ENCODE results near the gene CD86.
"Not testable (repeated sequence)": the region's sequence is repeated elsewhere in the genome, so short reads cannot be mapped to it uniquely, and the experiment has no call there.

CD86 gene

DNA sequence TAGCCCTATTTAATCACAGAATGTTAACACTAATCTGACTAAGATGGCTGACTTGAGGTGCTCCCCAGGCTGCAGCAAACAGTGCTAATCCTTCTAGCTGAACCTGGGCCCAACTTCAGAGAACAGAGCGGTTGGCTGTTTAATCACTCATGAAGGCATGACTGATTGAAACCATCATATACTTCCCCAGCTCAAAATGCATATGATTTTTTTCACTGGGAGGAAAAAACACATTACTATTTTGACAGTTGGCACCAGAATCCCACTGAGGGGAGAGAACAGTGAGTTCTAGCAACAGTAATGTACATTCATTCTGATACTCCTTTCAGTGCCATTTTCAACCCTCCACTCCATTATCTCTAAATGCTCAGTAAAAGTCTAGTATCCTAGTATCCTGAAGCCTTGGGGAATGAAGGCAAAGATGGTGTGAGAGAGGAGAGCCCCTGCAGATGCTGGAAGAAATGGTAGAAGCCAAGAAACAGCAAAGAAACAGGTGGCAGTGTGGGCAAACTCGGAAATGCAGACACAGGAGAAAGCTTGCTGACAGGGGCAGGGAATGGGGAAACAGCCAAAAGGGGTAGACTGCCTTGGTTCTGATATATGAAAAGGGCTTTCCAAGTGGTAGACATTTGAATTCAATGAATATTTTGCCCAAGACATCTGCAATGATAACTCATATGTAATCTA is 93.9 kb downstream of the CD86 start:
- no peak for DNase-seq

DNA sequence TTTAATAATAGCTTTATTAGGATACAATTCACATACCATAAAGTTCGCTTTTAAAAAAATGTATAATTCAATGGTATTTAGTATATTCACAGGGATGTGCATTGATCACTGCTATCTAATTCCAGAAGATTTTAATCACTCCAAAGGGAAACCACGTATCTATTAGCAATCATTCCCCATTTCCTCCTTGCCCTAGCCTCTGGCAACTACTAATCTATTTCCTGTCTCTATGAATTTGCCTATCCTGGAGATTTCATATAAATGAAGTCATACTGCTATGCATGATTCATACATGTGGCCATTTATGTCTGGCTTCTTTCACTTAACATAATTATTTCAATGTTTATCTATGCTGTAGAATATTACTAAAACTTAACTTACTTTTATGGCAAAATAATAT is 96.3 kb downstream of the CD86 start:
- DNase-seq = no peak

DNA sequence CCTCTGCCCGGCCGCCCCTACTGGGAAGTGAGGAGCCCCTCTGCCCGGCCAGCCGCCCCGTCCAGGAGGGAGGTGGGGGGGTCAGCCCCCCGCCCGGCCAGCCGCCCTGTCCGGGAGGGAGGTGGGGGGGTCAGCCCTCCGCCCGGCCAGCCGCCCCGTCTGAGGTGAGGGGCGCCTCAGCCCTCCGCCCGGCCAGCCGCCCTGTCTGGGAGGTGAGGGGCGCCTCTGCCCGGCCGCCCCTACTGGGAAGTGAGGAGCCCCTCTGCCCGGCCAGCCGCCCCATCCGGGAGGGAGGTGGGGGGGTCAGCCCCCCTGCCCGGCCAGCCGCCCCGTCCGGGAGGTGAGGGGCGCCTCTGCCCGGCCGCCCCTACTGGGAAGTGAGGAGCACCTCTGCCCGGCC is 109.8 kb downstream of the CD86 start:
- DNase-seq = not testable (repeated sequence)

DNA sequence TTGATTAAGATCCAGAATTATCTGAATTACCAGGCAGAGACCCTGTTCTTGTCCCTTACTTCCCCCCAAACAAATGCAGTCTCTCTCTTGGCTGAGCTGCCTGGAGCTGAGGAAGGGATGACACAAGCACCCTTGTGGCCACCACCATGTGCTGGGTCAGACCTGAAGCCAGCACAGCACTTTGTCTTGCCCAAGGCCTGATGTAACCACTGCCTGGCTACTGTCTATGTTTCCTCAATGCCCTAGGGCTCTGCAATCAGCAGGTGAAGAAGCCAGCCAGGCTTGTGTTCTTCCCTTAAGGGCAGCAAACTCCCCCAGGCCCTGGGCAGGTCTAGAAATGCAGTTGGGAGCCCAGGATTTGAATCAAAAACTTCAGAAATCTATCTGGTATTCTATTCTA is 112.5 kb downstream of the CD86 start:
- no peak for DNase-seq

DNA sequence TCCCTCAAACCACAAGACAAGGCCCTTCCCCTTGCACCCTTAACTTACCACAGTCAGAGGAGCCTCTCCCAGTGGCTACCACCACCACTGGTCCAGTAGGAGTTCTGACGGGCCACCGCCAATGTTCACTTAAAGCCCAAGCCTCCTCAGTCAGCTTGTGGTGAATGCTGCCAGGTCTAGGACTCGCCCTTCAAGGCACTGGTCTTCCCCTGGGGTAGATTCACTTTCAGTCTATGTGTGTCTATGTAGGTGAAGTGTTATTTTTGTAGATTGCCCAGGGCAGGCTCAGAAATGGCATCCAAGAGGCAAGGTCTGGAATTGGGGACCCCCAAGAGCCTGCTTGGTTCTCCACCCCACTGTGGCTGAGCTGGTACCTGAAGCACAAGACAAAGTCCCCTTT is 112.9 kb downstream of the CD86 start:
- DNase-seq = no peak

DNA sequence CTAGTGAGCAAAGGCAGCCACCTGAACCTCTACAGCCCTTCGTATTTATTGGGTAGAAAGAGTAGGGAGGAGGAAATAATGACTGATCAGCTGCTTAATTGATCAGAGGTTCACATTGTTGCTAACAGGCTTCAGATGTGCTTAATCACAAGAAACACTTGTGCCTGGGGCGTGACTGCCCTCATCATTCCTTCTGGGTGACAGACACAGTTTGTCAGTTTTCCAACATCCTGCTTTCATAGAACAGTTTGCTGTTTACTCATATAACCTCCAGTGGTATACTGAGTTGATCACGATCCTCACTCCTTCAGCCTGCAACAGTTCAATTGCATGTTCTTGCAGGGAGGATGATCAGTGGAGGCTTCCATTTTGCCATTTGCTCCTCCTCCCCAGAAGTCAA is 114.7 kb downstream of the CD86 start:
- DNase-seq = no peak

All from amygdala (tissue), 56 donors.